ENCODE measurements around the gene LRRC34.

DNA sequence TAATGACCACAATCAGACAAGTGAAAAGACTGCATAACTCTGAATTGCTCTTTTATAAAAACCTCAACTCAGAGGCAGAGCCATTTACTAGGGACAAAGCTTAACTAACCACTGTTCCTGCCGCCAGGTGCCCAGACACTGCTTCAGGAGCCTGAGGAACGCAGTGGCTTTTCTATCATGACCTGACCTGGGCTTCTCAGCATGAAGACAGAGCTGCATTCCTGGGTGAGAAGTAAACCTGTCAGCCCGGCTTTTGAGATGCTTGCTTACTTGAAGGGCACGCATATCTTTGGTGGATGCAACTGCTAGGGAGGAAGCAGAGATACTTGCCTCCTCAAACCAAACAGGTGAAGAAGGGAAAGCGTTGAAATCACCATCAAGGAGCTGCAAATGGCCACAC is 49.2 kb upstream of the LRRC34 start:
- no peak for TF ChIP-seq EZH2 (IDR thresholded peaks at IDR 0.05; ENCODE audit: borderline replicate concordance, low read depth, low read length, poor library complexity, severe bottlenecking)
- no peak for TF ChIP-seq CTCF (conservative IDR thresholded peaks at IDR 0.05; ENCODE audit: low read depth, low read length)

Data from A673 (cell line).